Stimulated activated memory B cell treated with anti-CD40 and anti-IgM and Interleukin-4, amounts not matched to agents 10 μg/mL and 1 μg/mL and 100 μg/mL, for 72 hours (primary cell): Measurements from ENCODE around the gene KRT17.
"Not testable (repeated sequence)": the region's sequence is repeated elsewhere in the genome, so short reads cannot be mapped to it uniquely, and the experiment has no call there.

Experiments
- ATAC-seq: fragments of 150-1000 bp; cut with Tn5 transposase; 2 replicates; pipeline ENCODE4 v1.10.0; 2021
- H3K27ac Mint-ChIP-seq: one replicate; pipeline ENCODE4 v1.8.0; 2022; ENCODE audit warnings: mild to moderate bottlenecking, mixed read lengths
- H3K27me3 Mint-ChIP-seq: one replicate; pipeline ENCODE4 v1.8.0; 2022; ENCODE audit warnings: mixed read lengths
- H3K36me3 Mint-ChIP-seq: one replicate; pipeline ENCODE4 v1.8.0; 2022; ENCODE audit warnings: mixed read lengths
- H3K4me1 Mint-ChIP-seq: one replicate; pipeline ENCODE4 v1.8.0; 2022; ENCODE audit warnings: mixed read lengths
- H3K4me3 Mint-ChIP-seq: one replicate; pipeline ENCODE4 v1.8.0; 2022; ENCODE audit warnings: mild to moderate bottlenecking, moderate library complexity, mixed read lengths
- H3K9me3 Mint-ChIP-seq: one replicate; pipeline ENCODE4 v1.8.0; 2022; ENCODE audit warnings: mixed read lengths

The KRT17 gene

GRCh38 chr17:41647038-41647813 is 22.9 kb upstream of the KRT17 start:
- H3K36me3 Mint-ChIP-seq: no peaks in the 10 kb centered on the region
- no peaks in the 10 kb centered on the region for H3K9me3 Mint-ChIP-seq
- no peak for ATAC-seq
- peaks cover 11% of the 10 kb centered on the region for H3K4me1 Mint-ChIP-seq
- no peak overlapping the region for H3K27ac Mint-ChIP-seq
- H3K27me3 Mint-ChIP-seq: no peaks in the 10 kb centered on the region
- peak overlapping the region; percentile 14 for H3K4me3 Mint-ChIP-seq

DNA sequence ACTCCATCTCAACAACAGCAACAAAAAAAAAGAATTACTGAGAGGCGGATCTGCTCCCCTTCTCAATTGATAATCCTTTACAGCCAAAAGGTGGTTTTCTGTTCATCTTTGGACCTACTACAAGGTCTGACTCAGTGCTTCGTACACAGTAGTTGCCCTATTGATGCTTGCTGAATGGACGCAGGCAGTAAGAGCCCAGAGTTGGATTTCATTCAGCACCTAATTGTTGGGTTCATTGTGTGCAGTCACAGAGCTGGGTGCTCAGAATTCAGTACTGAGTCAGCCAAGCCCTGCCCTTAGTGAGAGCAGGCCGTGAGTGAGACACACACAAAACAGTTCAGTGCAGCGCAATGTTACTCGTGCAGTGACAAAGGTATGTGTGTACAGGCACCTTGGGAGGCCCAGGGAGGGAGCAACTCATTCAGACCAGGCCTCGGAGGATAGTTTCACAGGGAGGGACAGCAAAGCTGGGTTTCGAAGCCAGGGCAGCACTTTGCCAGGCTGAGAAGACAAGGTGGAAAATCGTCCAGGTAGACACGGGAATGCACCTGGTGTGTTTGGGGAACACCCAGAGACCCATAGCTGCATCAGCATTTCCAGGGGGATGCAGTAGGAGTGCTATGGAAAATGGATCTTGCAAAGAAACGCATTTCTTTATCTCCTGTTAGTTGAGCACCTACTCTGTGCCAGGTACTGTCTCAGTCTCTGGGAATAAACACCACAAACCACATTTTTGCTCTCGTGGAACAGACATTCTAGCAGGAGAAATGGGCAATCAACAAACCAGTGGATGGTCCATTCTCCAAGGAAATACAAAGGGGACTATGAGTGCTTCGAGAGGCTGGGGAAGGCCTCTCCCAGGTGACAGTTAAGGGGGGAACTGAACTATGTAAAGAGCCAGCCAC is 18.1 kb upstream of the KRT17 start:
- H3K27ac Mint-ChIP-seq: no peak overlapping the region
- H3K4me1 Mint-ChIP-seq: no peaks in the 10 kb centered on the region
- H3K9me3 Mint-ChIP-seq: no peaks in the 10 kb centered on the region
- H3K36me3 Mint-ChIP-seq: no peaks in the 10 kb centered on the region
- H3K4me3 Mint-ChIP-seq: no peak overlapping the region
- peaks cover 12% of the 10 kb centered on the region for H3K27me3 Mint-ChIP-seq
- ATAC-seq: no peak

- H3K4me1 Mint-ChIP-seq: not testable (repeated sequence)
Observed at GRCh38 chr17:41640596-41640995, 16.2 kb upstream of the KRT17 start.

DNA sequence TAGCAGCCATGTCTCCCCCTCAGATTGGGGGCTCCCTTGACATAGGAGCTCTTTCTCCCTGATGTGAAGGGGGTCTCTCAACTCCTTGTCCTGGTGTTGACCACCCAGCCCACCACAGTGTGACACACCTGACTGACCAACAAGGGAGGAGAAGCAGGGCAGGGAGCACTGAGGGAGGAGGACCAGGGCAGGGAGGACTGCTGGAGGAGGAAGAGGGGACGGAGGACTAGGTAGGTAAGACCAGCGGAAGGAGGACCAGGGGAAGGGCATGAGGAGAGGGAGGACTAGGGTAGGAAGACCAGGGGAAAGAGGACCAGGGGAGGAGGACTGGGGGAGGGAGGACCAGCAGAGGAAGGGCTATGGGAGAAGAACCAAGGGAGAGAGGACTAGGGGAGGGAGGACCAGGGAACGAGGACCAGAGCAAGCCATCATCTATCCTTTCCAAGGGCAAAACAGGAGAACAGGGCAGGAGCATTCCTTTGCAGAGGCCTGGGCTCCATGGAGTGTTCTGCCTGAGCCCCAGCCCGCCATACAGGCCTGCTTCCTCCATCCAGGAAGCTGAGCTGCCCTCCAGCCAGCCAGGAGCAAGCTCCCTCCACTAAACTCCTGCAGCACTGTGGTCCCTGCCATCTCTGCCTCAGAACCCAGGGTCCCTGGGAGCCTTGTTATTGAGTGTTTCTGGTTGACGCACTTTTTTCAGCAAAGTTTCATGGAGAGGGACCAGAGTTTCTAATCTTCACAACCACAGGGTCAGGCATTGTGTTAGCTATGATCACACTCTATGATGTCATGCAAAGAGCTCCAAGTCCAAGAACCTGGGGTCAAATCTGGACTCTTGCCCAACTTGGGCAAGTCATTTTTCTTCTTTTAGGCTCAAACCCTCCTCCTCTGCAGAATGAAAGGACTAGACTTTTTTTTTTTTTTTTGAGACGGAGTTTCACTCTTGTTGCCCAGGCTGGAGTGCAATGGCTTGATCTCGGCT is 15.4 kb upstream of the KRT17 start:
- H3K4me1 Mint-ChIP-seq: no peaks in the 10 kb centered on the region
- no peaks in the 10 kb centered on the region for H3K9me3 Mint-ChIP-seq
- H3K36me3 Mint-ChIP-seq: no peaks in the 10 kb centered on the region
- peaks cover 12% of the 10 kb centered on the region for H3K27me3 Mint-ChIP-seq
- no peak overlapping the region for H3K4me3 Mint-ChIP-seq
- H3K27ac Mint-ChIP-seq: no peak overlapping the region
- no peak for ATAC-seq

More at GRCh38 chr17:41640596-41640995, 16.2 kb upstream of the KRT17 start:
- not testable (repeated sequence) for H3K27ac Mint-ChIP-seq, ATAC-seq, H3K9me3 Mint-ChIP-seq, H3K4me3 Mint-ChIP-seq, H3K36me3 Mint-ChIP-seq
- H3K27me3 Mint-ChIP-seq: peaks cover 12% of the 10 kb centered on the region

GRCh38 chr17:41638941-41639340 is 14.6 kb upstream of the KRT17 start:
- no peaks in the 10 kb centered on the region for H3K4me1 Mint-ChIP-seq

DNA sequence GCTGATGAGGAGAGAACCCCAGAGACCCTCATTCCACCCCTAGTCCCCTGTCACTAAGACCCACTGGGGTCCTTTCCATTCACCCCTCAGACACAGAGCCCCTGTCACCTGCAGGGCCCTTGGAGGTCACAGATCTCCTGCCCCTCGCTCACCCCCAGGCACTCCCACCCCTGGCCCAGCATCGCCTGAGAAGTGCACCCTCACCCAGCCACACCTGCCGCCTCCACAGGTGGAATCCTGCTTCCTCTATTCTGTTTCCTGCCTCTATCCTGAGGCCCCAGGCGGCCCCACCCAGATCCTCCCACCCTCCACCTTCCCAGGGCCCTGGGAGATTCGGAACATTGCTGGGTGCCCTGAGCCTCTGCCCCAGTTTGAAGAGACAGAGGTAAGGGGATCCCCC is 13.8 kb upstream of the KRT17 start:
- Mint-ChIP-seq H3K4me1 (no peaks in the 10 kb centered on the region), H3K9me3 (no peaks in the 10 kb centered on the region), H3K27me3 (peaks cover 12% of the 10 kb centered on the region), H3K4me3 (no peak overlapping the region), H3K36me3 (no peaks in the 10 kb centered on the region), H3K27ac (no peak overlapping the region)
- ATAC-seq: no peak

More at GRCh38 chr17:41638941-41639340, 14.6 kb upstream of the KRT17 start:
- ATAC-seq: no peak
- Mint-ChIP-seq H3K27ac (no peak overlapping the region), H3K27me3 (peaks cover 12% of the 10 kb centered on the region), H3K4me3 (no peak overlapping the region), H3K9me3 (no peaks in the 10 kb centered on the region), H3K36me3 (no peaks in the 10 kb centered on the region)

GRCh38 chr17:41636652-41637051 is 12.3 kb upstream of the KRT17 start:
- no peaks in the 10 kb centered on the region for H3K4me1 Mint-ChIP-seq
- H3K27me3 Mint-ChIP-seq: peaks cover 12% of the 10 kb centered on the region
- ATAC-seq: no peak
- no peak overlapping the region for H3K4me3 Mint-ChIP-seq
- no peaks in the 10 kb centered on the region for H3K9me3 Mint-ChIP-seq
- H3K27ac Mint-ChIP-seq: no peak overlapping the region
- no peaks in the 10 kb centered on the region for H3K36me3 Mint-ChIP-seq

DNA sequence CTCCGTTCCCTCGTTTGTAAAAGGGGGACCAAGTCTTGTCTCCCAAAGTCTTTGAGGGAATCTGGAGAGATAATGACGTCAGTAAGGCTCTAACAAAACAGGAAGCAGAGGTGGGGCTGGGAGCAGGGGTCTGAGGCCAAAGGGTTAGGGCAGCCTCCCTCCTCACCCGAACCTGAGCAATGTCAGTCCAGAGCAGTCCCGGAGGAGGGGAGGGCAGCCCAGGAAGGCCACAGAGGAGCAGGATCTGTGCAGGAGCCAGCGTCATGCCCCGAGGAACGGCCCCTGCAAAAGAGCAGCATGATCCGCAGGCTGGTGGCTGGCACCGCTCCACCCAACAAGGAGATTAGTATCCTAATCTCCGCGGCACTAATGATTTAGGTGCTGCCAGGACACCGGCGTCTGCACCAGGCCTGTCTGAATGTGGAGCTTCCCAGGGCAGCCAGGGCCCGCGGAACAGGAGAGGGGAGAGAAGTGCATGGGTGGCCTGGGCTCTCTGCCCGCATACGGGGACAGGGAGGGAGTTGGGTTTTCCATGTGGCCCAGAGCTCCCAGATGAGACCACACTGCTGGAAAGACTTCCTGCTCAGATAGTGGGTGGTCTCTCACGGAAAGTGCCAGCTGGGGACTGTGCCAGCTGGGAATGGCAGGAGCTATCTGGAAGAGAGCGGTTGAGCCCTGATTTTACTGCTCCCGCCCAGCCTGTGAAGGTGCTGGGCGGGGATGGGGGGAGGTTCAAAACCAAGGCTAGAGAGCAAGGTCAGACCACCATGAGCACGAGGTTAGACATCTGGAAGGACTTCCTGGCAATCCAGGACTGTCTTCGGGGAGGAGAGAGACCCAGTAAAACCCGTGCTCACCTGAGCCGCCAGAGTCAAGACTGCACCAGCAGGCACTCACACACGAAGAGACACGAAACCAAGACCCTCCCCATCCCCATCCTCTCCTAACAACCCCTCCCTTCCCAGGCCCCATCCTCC is 11.0 kb upstream of the KRT17 start:
- Mint-ChIP-seq H3K4me1 (no peaks in the 10 kb centered on the region), H3K36me3 (no peaks in the 10 kb centered on the region), H3K9me3 (no peaks in the 10 kb centered on the region), H3K4me3 (no peak overlapping the region), H3K27ac (no peak overlapping the region), H3K27me3 (peaks cover 12% of the 10 kb centered on the region)
- peak; percentile 6 for ATAC-seq

DNA sequence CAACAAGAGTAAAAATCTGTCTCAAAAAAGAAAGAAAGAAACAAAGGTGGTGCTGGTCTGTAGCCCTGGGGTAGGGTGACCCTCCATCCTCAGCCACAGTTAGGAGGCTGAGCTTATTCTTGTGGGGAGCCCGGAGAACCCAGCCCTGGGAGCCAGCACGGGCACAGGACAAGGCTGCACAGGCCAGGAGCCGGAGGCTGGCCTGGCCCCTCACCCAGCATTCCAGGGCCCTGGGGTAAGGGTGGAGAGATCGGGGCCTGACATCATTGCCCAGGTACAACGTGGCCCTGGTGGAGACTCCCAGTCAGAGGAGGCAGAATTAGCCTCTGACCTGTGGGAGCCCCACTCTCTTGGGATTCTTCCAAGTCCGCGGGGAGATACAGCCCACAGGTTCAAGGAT is 10.3 kb upstream of the KRT17 start:
- Mint-ChIP-seq H3K36me3 (no peaks in the 10 kb centered on the region), H3K27ac (no peak overlapping the region), H3K4me3 (no peak overlapping the region), H3K4me1 (no peaks in the 10 kb centered on the region), H3K27me3 (peaks cover 8% of the 10 kb centered on the region), H3K9me3 (no peaks in the 10 kb centered on the region)
- no peak for ATAC-seq

- no peaks in the 10 kb centered on the region for H3K4me1 Mint-ChIP-seq
- H3K27me3 Mint-ChIP-seq: no peaks in the 10 kb centered on the region
- no peak overlapping the region for H3K27ac Mint-ChIP-seq
- ATAC-seq: no peak
- no peak overlapping the region for H3K4me3 Mint-ChIP-seq
- H3K9me3 Mint-ChIP-seq: no peaks in the 10 kb centered on the region
- no peaks in the 10 kb centered on the region for H3K36me3 Mint-ChIP-seq
Observed at GRCh38 chr17:41633556-41634199, 9.3 kb upstream of the KRT17 start.

GRCh38 chr17:41632482-41633105 is 8.2 kb upstream of the KRT17 start:
- Mint-ChIP-seq H3K36me3 (no peaks in the 10 kb centered on the region), H3K4me3 (no peak overlapping the region), H3K27ac (no peak overlapping the region), H3K9me3 (no peaks in the 10 kb centered on the region), H3K27me3 (peaks cover 4% of the 10 kb centered on the region), H3K4me1 (no peaks in the 10 kb centered on the region)
- no peak for ATAC-seq

GRCh38 chr17:41631898-41632285 is 7.5 kb upstream of the KRT17 start:
- no peak overlapping the region for H3K27ac Mint-ChIP-seq

More at GRCh38 chr17:41631898-41632285, 7.5 kb upstream of the KRT17 start:
- no peak overlapping the region for H3K4me3 Mint-ChIP-seq
- peaks cover 11% of the 10 kb centered on the region for H3K27me3 Mint-ChIP-seq
- H3K9me3 Mint-ChIP-seq: no peaks in the 10 kb centered on the region
- no peak for ATAC-seq
- H3K4me1 Mint-ChIP-seq: no peaks in the 10 kb centered on the region
- no peaks in the 10 kb centered on the region for H3K36me3 Mint-ChIP-seq
